Activated T-helper 9 cell treated with anti-CD3 and anti-CD28 coated beads, Interleukin-2, amount 50 U/mL, for 16 hours (primary cell): ENCODE results near the gene MECP2.
A peak's percentile ranks its signal among the peaks of the same experiment; 100 is the strongest.
"Not testable (repeated sequence)": the region's sequence is repeated elsewhere in the genome, so short reads cannot be mapped to it uniquely, and the experiment has no call there.

Source experiments
- DNase-seq: peaks from one replicate; pipeline ENCODE4 v3.0.0-alpha.2; 2020; ENCODE audit warnings: low read depth

The MECP2 gene

GRCh38 chrX:154097589-154098541 is at the start of gene MECP2:
MECP2 (minus strand) TSS chrX:154097717.
- DNase-seq: peak; percentile 78

DNA sequence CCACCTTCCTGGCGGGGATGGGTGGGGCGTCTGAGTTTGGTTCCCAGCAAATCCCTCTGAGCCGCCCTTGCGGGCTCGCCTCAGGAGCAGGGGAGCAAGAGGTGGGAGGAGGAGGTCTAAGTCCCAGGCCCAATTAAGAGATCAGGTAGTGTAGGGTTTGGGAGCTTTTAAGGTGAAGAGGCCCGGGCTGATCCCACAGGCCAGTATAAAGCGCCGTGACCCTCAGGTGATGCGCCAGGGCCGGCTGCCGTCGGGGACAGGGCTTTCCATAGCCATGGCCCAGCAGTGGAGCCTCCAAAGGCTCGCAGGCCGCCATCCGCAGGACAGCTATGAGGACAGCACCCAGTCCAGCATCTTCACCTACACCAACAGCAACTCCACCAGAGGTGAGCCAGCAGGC is 46.5 kb upstream of the MECP2 start, which contains the start of gene OPN1LW:
Gene OPN1LW, plus strand, starts transcription at position 234 of the 400 bp plus-strand sequence. Its CDS starts 41 bp downstream, at position 275.
- not testable (repeated sequence) for DNase-seq

DNA sequence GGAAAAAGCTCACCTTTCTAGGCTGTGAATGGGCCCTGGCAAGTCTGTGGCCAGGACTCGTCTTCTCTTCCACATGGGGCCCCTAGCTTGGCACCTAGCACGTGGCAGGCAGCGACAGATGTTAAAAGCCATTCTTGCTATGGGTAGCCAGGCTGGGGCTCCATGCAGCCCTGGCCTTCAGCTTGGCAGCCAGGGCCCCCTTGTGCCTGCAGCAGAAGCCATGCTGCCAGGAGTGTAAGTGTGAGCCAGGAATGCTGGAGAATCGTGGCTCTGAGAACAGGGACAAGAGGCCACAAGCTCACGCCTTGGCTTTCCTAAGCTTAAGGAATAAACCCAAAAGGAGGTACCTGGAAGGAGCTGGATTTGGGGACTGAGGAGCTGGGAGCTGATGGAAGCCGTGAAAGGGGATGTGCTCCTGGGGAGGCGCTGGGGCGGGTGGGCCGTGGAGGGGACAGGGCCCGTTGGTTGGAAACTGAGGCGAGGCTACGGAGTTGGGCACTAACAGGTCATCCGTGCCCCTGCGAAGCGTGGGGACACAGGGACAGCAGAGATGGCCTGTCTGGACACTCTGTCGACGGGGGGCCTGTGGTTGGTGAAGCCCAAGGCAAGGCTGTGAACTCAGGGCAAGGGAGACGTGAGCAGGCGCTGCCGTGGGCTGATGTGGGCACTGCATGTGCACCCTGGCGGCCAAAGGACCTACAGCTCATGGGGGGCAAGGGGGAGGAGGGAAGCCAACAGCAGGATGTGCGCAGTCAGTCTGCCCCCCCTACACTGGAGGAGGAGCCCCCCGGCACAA is 45.6 kb upstream of the MECP2 start:
- DNase-seq: no peak

- DNase-seq: no peak
Measured at GRCh38 chrX:154142386-154142785, 44.9 kb upstream of the MECP2 start.

DNA sequence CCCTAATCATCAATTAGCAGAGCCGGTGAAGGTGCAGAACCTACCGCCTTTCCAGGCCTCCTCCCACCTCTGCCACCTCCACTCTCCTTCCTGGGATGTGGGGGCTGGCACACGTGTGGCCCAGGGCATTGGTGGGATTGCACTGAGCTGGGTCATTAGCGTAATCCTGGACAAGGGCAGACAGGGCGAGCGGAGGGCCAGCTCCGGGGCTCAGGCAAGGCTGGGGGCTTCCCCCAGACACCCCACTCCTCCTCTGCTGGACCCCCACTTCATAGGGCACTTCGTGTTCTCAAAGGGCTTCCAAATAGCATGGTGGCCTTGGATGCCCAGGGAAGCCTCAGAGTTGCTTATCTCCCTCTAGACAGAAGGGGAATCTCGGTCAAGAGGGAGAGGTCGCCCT is 43.2 kb upstream of the MECP2 start:
- DNase-seq: no peak

DNA sequence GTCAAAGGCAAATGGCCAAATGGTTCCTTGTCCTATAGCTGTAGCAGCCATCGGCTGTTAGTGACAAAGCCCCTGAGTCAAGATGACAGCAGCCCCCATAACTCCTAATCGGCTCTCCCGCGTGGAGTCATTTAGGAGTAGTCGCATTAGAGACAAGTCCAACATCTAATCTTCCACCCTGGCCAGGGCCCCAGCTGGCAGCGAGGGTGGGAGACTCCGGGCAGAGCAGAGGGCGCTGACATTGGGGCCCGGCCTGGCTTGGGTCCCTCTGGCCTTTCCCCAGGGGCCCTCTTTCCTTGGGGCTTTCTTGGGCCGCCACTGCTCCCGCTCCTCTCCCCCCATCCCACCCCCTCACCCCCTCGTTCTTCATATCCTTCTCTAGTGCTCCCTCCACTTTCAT is 42.7 kb upstream of the MECP2 start:
- DNase-seq: no peak

- no peak for DNase-seq
Measured at GRCh38 chrX:154138857-154139256, 41.3 kb upstream of the MECP2 start.

GRCh38 chrX:154136627-154137161 is 39.2 kb upstream of the MECP2 start:
- peak; percentile 59 for DNase-seq

- no peak for DNase-seq
Measured at GRCh38 chrX:154135458-154136229, 38.1 kb upstream of the MECP2 start.

GRCh38 chrX:154132366-154132765 is 34.8 kb upstream of the MECP2 start:
- DNase-seq: no peak

GRCh38 chrX:154131955-154132354 is 34.4 kb upstream of the MECP2 start:
- no peak for DNase-seq

GRCh38 chrX:154126101-154126500 is 28.6 kb upstream of the MECP2 start:
- no peak for DNase-seq

DNA sequence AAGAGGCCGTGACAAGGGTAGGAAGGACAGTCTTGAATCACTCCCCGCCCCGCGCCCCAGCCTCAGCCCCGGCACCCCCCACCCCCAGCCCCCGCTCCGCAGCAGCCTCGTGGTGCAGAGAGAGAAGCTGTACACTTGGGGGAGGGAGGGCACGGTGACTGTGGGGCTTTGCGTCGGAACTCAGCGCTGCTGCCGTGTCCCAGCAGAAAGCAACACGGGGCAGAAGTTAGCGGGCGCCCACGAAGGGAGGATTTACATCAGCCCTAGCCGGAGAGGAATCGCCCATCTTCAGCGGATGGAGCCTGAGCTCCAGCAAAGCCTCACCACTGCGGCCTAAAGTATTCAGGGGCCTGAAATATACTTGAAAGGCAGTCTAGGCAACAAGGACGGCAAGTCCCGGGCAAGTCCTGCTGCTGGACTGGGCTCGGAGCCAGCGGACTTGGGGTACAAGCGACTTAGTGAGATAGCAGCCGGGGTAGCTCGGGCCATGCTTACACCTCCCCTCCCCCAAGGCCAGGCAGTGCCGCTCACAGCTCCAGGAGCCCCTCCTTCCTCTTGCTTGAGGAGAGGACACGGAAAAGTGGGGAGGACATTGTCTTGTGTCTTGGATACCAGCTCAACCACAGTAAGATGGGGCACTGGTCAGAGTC is 28.0 kb upstream of the MECP2 start:
- DNase-seq: no peak

DNA sequence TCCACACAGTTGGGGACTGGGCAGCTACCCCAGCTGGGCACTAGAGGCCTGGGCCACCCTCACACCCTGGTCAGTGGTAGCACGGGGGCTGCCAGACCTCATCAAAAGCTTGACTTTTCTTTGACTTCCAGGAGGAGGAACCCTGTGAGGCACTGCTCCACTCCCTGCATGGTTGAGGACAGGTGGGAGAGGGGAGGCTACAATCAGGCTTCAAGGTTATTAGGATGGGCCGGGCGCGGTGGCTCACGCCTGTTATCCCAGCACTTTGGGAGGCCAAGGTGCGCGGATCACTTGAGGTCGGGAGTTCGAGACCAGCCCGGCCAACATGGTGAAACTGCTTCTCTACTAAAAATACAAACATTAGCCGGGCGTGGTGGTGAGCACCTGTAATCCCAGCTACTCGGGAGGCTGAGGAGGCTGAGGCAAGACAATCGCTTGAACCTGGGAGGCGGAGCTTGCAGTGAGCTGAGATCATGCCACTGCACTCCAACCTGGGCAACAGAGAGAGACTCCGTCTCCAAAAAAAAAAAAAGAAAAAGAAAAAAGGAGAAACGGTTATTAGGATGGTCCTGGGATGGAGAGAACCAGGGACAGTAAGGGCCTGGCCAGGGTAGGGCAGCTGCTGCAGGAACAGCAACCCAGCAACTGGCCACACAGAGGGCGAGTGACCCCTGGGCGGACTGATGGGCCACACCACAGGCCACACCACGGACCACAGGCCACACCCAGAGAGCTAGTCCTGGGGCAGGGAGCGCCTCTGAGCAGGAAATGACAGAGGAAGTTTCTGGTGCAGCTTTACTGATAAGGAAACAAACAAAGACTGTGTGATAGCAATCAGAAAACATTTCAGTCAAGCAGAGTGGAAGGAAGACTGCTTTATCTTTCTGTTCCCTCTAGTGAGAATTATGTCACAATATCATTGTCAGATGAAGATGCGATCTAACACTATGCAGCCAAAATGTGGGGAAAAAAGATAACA is 26.0 kb upstream of the MECP2 start:
- DNase-seq: peak; percentile 6

DNA sequence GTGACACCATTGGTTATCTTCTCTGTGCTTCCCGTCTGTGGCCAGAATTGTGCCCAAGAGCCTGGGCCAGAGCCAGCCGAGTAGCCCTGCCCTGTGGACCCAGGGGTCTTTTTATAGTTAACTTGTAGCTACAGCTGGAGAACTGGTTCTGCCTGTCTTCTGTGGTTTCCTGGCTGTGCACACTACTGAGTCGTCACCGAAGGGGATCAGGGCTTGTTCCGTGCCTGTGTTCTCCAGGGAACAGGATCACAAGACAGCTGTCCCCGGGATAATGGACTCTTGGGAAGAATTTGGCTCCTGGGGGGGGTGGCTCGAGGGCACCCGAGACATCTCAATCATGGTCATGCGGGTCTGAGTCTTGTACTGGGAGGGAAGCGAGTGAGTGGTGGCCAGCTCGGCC is 24.4 kb upstream of the MECP2 start:
- DNase-seq: no peak

DNA sequence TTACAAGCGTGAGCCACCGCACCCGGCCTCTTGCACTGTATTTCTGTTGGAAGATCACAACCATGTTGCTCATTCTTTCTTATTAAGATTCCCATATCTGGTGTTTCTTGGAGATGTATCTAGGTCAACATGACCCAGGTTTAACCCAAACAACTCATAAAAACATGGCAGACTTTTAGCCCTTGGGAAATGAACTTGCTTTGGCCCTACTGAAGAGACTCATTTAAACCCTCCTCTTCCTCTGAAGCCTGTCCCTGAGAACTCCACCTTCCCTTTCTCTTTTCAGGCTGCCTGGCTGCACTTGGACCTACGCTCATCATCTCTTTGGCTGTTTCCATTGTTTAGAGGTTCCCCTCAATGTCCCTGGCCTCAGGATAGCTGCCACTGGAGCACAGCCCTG is 23.7 kb upstream of the MECP2 start:
- no peak for DNase-seq

DNA sequence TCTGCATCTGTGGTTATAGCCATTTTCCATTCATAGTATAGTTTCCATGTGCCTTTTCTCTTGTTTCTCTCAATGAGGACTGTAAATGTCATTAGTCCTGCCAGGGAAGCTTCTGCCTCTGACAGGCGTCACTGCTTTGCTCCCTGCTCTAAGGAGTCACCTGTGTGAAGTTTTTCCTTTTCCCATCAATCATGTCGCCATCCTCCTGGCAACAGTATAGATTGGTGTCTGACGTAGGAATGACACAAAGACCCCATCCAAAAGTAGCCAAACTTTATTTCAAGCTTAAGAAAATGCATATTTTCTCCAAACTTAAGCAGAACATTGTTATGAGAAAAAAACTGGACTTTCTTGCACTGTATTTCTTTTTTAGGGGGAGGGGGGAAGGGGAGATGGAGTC is 23.1 kb upstream of the MECP2 start:
- no peak for DNase-seq

DNA sequence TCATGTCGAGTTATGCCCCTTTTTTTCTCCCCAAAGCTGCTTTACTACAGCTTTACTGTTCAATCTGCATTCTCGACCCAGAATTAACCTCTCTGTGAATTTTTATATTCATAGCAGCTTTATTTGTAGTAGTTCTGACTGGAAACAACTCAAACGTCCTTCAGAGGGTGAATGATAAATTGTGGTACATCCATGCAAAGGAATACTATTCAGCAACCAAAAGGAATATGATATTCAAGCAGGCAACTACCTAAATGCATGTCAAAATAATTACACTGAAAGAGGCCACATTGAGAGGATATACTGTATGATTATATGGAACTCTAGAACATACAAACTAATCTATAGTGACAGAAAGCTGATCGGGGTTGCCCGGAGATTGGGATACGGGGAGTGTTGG is 20.0 kb upstream of the MECP2 start:
- DNase-seq: no peak

DNA sequence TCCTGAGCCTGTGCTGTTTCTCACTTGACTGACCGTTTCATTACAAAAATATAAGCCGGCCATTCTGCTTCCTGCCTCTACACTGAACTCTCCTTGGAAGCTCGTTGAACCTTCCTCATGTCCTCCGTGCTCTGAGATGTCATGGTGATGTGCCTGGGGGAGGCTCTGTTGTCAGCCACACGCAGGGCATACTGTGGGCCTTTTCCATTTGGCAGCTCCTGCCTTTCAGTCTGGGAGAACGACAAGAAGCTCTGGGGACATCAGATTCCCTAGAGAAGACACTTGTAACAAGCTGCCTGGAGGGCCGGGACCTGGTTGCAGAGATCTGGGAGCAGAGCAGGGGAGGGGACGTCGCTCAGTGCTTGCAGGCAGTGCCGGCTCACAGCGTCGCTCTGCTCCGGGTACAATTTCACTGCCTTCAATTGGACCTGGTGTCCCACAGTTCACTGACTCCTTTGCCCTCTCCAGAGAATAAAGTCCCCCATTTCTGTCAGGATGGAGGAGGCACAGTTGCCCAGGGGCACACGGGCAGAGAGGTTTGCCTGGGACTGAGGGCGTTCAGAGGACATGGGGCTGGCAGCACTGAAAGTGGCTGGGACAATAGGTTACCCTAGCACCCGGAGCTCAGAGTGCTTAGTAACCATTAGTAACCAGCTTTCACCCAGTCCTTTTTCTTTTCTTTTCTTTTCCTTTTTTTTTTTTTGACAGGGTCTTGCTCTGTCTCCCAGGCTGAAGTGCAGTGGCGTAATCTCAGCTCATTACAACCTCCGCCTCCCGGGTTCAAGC is 19.1 kb upstream of the MECP2 start:
- no peak for DNase-seq
